HCT116 (cell line): Measurements from ENCODE around the gene TIAM2.

Source experiments
- ATF3 ChIP-seq: IDR thresholded peaks from 2 replicates; pipeline ENCODE4 v1.6.1; 2012
- CTCF ChIP-seq, 3 experiments: fragments of 200-600 bp in 1 of 3; sonication (generic) in 1 of 3; IDR thresholded peaks in 2 of 3; conservative IDR thresholded peaks in 1 of 3; 2 replicates each; pipeline ENCODE4 v1.5.1; 2012 to 2017; ENCODE audit warnings: low read depth in 2 of 3, low read length in 2 of 3, antibody characterized with exemption in 1 of 3, borderline replicate concordance in 1 of 3, control low read depth in 1 of 3, mild to moderate bottlenecking in 1 of 3, mixed read lengths in 1 of 3, mixed run types in 1 of 3, moderate library complexity in 1 of 3; ENCODE audit not compliant: insufficient read depth in 1 of 3

- TF ChIP-seq CTCF (IDR thresholded peaks at IDR 0.05 in 2 of 3, conservative IDR thresholded peaks at IDR 0.05 in 1 of 3; ENCODE audit: borderline replicate concordance in 1 of 3, insufficient read depth in 1 of 3, low read depth in 2 of 3, low read length in 2 of 3) (no peak), ATF3 (no peak)
Observed at GRCh38 chr6:155262655-155263054, 267.5 kb downstream of the TIAM2 start.
